Aorta (tissue), 5 donors: Measurements from ENCODE around the gene CCDC9B. TPM values are rescaled to one million over a fixed set of nuclear protein-coding genes. Genes with fewer than 3 reads are reported as not detected.

ENCODE experiments used
- ATAC-seq: fragments of 200-7000 bp; cut with Tn5 transposase; one replicate; pipeline ENCODE4 v1.9.1; 2022; ENCODE audit warnings: moderate library complexity; ENCODE audit not compliant: low FRiP score
- DNase-seq, 2 donors: peaks; one replicate each; pipeline ENCODE4 v3.0.0-alpha.2; 2020
- H3K27ac ChIP-seq, 2 donors: one replicate each; pipeline ENCODE4 v1.5.1; 2013; ENCODE audit warnings: low read length in 2 of 2, mild to moderate bottlenecking in 2 of 2, moderate library complexity in 2 of 2, control low read depth in 1 of 2, inconsistent platforms in 1 of 2, low read depth in 1 of 2
- H3K27me3 ChIP-seq, 2 donors: one replicate each; pipeline ENCODE4 v1.6.1; 2013; ENCODE audit warnings: control low read depth in 1 of 2, low read length in 1 of 2, mild to moderate bottlenecking in 1 of 2, moderate library complexity in 1 of 2; ENCODE audit not compliant: insufficient read depth in 2 of 2, control insufficient read depth in 1 of 2
- H3K36me3 ChIP-seq, 2 donors: one replicate each; pipeline ENCODE4 v1.6.1; 2013; ENCODE audit warnings: control low read depth in 1 of 2, low read length in 1 of 2, mild to moderate bottlenecking in 1 of 2; ENCODE audit not compliant: insufficient read depth in 2 of 2, control insufficient read depth in 1 of 2
- H3K4me1 ChIP-seq, 2 donors: one replicate each; pipeline ENCODE4 v1.6.1; 2013; ENCODE audit warnings: low read length in 2 of 2, control low read depth in 1 of 2, mild to moderate bottlenecking in 1 of 2, moderate library complexity in 1 of 2; ENCODE audit not compliant: insufficient read depth in 2 of 2, control insufficient read depth in 1 of 2
- H3K4me3 ChIP-seq, 2 donors: one replicate each; pipeline ENCODE4 v1.5.1; 2013; ENCODE audit warnings: low read length in 2 of 2, control low read depth in 1 of 2, mild to moderate bottlenecking in 1 of 2
- H3K9me3 ChIP-seq: one replicate; pipeline ENCODE4 v1.6.1; 2013; ENCODE audit warnings: mild to moderate bottlenecking, low read length; ENCODE audit not compliant: control insufficient read depth
- WGBS, 2 donors: extraction: QIAGEN DNeasy Blood & Tissue Kit; methylation state at CpG; one replicate each; pipeline ENCODE4 v1.1.7; 2013; 5-methylcytosine and 5-hydroxymethylcytosine counted together
- intact Hi-C, 2 donors: fragments of 100-400 bp; cut with DNase I; formaldehyde crosslinking; loops; one replicate each; pipeline versions ENCODE4 v1.14.2 to v1.15.0; 2022
- polyA plus RNA-seq, 2 donors: library from polyadenylated mRNA; stranded (reverse); fragments of 200-250 nt; gene quantifications; one replicate each; pipeline ENCODE4 v1.2.3, GENCODE V29; 2013
- total RNA-seq, 2 donors: library from RNA; stranded (reverse); fragmentation: NEBNext Ultra II Directional; extraction: Animal tissue kit (Norgen Biotek cat#: 25700); gene quantifications; one replicate each; pipeline ENCODE4 v1.2.1, GENCODE V29; 2021
- donor health status: healthy with polysubstance abuse.
- donor health status: Bipolar disorder and iron deficiency.
- donor health status: DM: no; HTN: no; CAD: no.
- donor health status: DM: no; HTN: no; CAD: no.
- donor health status: DM: yes; HTN: yes; CAD: no.

The CCDC9B gene
- total and polyA plus RNA-seq, 4 donors, result 16.2 to 66.6 (median 51.9) TPM

- no peak overlapping the region for H3K4me3 ChIP-seq
- H3K27me3 ChIP-seq, result no peaks in the 10 kb centered on the region
- intact Hi-C loops, result no loop called here
- ATAC-seq (no peak), DNase-seq (peak in 1 of 2 donors; percentile 9)
- WGBS, 2 donors, result 49 to 50% methylated on average over 12 of the region's 12 CpGs
- H3K36me3 ChIP-seq, result no peaks in the 10 kb centered on the region
- H3K9me3 ChIP-seq, result no peaks in the 10 kb centered on the region
- H3K4me1 ChIP-seq, result no peaks in the 10 kb centered on the region
- no peak overlapping the region for H3K27ac ChIP-seq
These were observed 44.7 kb downstream of the CCDC9B start for GRCh38 chr15:40295877-40296560.

- no peak for ATAC-seq
- intact Hi-C loops, result no loop called here
- H3K27ac ChIP-seq, result no peak overlapping the region
These were observed 45.4 kb downstream of the CCDC9B start for GRCh38 chr15:40295297-40295696.

GRCh38 chr15:40293905-40294895 is 46.5 kb downstream of the CCDC9B start:
- no peaks in the 10 kb centered on the region for H3K4me1 ChIP-seq
- H3K27ac ChIP-seq, result no peak overlapping the region
- WGBS, 2 donors, result 93 to 94% methylated on average over 20 of the region's 20 CpGs
- ATAC-seq (no peak), DNase-seq (peak in 1 of 2 donors; percentile 17)
- no peaks in the 10 kb centered on the region for H3K36me3 ChIP-seq
- no peaks in the 10 kb centered on the region for H3K9me3 ChIP-seq
- intact Hi-C loops, result no loop called here
- no peaks in the 10 kb centered on the region for H3K27me3 ChIP-seq
- H3K4me3 ChIP-seq, result no peak overlapping the region

More at GRCh38 chr15:40295297-40295696, 45.4 kb downstream of the CCDC9B start:
- Histone ChIP-seq H3K27me3 (no peaks in the 10 kb centered on the region), H3K4me1 (no peaks in the 10 kb centered on the region), H3K36me3 (no peaks in the 10 kb centered on the region), H3K4me3 (no peak overlapping the region), H3K9me3 (no peaks in the 10 kb centered on the region)
- WGBS, 2 donors, result 52 to 75% methylated on average over 1 of the region's 1 CpG
- DNase-seq, result peak in 1 of 2 donors; percentile 12

- Histone ChIP-seq H3K4me3 (no peak overlapping the region), H3K27ac (no peak overlapping the region), H3K9me3 (no peaks in the 10 kb centered on the region), H3K4me1 (no peaks in the 10 kb centered on the region), H3K36me3 (no peaks in the 10 kb centered on the region), H3K27me3 (no peaks in the 10 kb centered on the region)
- intact Hi-C loops, result no loop called here
- no peak for ATAC-seq
- DNase-seq, result no peak
These were observed 47.7 kb downstream of the CCDC9B start for GRCh38 chr15:40293006-40293405.

- Histone ChIP-seq H3K27me3 (no peaks in the 10 kb centered on the region), H3K27ac (no peak overlapping the region), H3K9me3 (no peaks in the 10 kb centered on the region), H3K4me3 (no peak overlapping the region), H3K36me3 (no peaks in the 10 kb centered on the region), H3K4me1 (no peaks in the 10 kb centered on the region)
- 86 to 92% methylated on average over 3 of the region's 3 CpGs for WGBS, 2 donors
- intact Hi-C loops, result no loop called here
- ATAC-seq (no peak), DNase-seq (no peak)
These were observed 48.5 kb downstream of the CCDC9B start for GRCh38 chr15:40292246-40292645.

GRCh38 chr15:40290918-40291574 is 49.7 kb downstream of the CCDC9B start:
- intact Hi-C loops, result no loop called here
- Histone ChIP-seq H3K36me3 (no peaks in the 10 kb centered on the region), H3K9me3 (no peaks in the 10 kb centered on the region), H3K27me3 (no peaks in the 10 kb centered on the region), H3K4me1 (no peaks in the 10 kb centered on the region), H3K27ac (no peak overlapping the region), H3K4me3 (no peak overlapping the region)
- WGBS, 2 donors, result 4 to 8% methylated on average over 61 to 68 of the region's 68 CpGs
- DNase-seq (no peak), ATAC-seq (peak; percentile 62)

GRCh38 chr15:40290545-40290917 is 50.2 kb downstream of the CCDC9B start:
- intact Hi-C loops, result no loop called here
- Histone ChIP-seq H3K9me3 (no peaks in the 10 kb centered on the region), H3K27ac (no peak overlapping the region), H3K4me3 (no peak overlapping the region), H3K27me3 (no peaks in the 10 kb centered on the region), H3K36me3 (no peaks in the 10 kb centered on the region), H3K4me1 (no peaks in the 10 kb centered on the region)
- 31 to 36% methylated on average over 9 to 12 of the region's 12 CpGs for WGBS, 2 donors
- DNase-seq (no peak), ATAC-seq (no peak)

GRCh38 chr15:40289140-40289775 is 51.5 kb downstream of the CCDC9B start:
- intact Hi-C loops, result no loop called here
- WGBS, 2 donors, result 74 to 84% methylated on average over 6 of the region's 6 CpGs
- no peak for ATAC-seq

More at GRCh38 chr15:40289140-40289775, 51.5 kb downstream of the CCDC9B start:
- H3K27me3 ChIP-seq, result no peaks in the 10 kb centered on the region
- H3K4me1 ChIP-seq, result no peaks in the 10 kb centered on the region
- H3K4me3 ChIP-seq, result no peak overlapping the region
- H3K27ac ChIP-seq, result no peak overlapping the region
- H3K9me3 ChIP-seq, result no peaks in the 10 kb centered on the region
- DNase-seq, result no peak
- H3K36me3 ChIP-seq, result no peaks in the 10 kb centered on the region
